Effector memory CD4-positive, alpha-beta T cell (primary cell): ENCODE results near the gene PCDHGA4.
"Not testable (repeated sequence)": the region's sequence is repeated elsewhere in the genome, so short reads cannot be mapped to it uniquely, and the experiment has no call there.

Experiments used
- DNase-seq, 3 donors: peaks; one replicate each; pipeline ENCODE4 v3.0.0-alpha.2; 2020
- H3K27ac ChIP-seq: 2 replicates; pipeline ENCODE4 v1.7.0; 2013; ENCODE audit warnings: mild to moderate bottlenecking, low read length, moderate library complexity; ENCODE audit not compliant: insufficient read depth, poor library complexity, severe bottlenecking
- H3K27me3 ChIP-seq: replicated peaks from 2 replicates; pipeline ENCODE4 v1.7.0; 2013; ENCODE audit warnings: mild to moderate bottlenecking, low read length; ENCODE audit not compliant: insufficient read depth, control insufficient read depth, poor library complexity, severe bottlenecking
- H3K36me3 ChIP-seq: 2 replicates; pipeline ENCODE4 v1.7.0; 2013; ENCODE audit warnings: mild to moderate bottlenecking, low read length, moderate library complexity; ENCODE audit not compliant: control insufficient read depth, insufficient read depth
- H3K4me1 ChIP-seq: 2 replicates; pipeline ENCODE4 v1.7.0; 2013; ENCODE audit warnings: low read length, mild to moderate bottlenecking; ENCODE audit not compliant: control insufficient read depth, insufficient read depth, poor library complexity, severe bottlenecking
- H3K4me3 ChIP-seq: 2 replicates; pipeline ENCODE4 v1.7.0; 2013; ENCODE audit warnings: low read length, low read depth, mild to moderate bottlenecking; ENCODE audit not compliant: insufficient read depth, poor library complexity, severe bottlenecking
- H3K9me3 ChIP-seq: 2 replicates; pipeline ENCODE4 v1.7.0; 2013; ENCODE audit warnings: mild to moderate bottlenecking, low read length, moderate library complexity; ENCODE audit not compliant: control insufficient read depth

The PCDHGA4 gene

DNA sequence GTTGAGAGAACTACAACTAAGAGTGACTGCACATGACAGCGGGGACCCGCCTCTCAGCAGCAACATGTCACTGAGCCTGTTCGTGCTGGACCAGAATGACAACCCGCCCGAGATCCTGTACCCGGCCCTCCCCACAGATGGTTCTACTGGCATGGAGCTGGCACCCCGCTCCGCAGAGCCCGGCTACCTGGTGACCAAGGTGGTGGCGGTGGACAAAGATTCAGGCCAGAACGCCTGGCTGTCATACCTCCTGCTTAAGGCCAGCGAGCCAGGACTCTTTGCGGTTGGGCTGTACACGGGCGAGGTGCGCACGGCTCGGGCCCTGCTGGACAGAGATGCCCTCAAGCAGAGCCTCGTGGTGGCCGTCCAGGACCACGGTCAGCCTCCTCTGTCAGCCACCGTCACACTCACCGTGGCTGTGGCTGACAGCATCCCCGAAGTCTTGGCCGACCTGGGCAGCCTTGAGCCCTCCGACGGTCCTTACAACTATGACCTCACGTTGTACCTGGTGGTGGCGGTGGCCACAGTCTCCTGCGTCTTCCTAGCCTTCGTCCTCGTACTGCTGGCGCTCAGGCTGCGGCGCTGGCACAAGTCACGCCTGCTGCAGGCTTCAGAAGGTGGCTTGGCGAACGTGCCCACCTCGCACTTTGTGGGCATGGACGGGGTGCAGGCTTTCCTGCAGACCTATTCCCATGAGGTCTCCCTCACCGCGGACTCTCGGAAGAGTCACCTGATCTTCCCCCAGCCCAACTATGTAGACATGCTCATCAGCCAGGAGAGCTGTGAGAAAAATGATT is 29.8 kb downstream of the PCDHGA4 start:
- Histone ChIP-seq H3K9me3 (peaks cover 9% of the 10 kb centered on the region), H3K27ac (no peak overlapping the region), H3K4me1 (no peaks in the 10 kb centered on the region), H3K4me3 (no peak overlapping the region), H3K27me3 (peaks cover 8% of the 10 kb centered on the region), H3K36me3 (no peaks in the 10 kb centered on the region)
- DNase-seq, result no peak

DNA sequence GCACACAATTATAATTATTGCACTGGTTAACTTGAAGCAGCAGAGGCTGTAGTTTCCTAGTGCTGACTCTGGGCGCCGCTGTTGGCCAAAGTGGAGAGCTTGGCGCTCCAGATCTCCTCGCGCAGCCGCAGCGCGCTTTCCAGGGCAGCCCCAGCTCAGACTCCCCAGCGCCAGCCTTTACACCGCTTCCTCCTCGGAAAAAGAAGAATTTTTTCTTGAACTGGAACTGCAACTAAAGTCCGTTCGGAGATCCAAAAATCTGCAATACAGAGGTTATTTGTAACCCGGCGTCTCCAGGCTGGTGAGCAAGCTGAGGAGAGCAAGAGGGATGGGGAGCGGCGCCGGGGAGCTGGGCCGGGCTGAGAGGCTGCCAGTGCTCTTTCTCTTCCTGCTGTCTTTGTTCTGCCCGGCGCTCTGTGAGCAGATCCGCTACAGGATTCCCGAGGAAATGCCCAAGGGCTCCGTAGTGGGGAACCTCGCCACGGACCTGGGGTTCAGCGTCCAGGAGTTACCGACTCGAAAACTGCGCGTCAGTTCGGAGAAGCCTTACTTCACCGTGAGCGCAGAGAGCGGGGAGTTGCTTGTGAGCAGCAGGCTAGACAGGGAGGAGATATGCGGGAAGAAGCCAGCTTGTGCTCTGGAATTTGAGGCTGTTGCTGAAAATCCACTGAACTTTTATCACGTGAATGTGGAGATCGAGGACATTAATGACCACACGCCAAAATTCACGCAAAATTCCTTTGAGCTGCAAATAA is 32.9 kb downstream of the PCDHGA4 start, which contains the start of gene PCDHGB4:
PCDHGB4 (plus strand) TSS at position 142 of the 755 bp plus-strand sequence; CDS start at position 329, 187 bp downstream.
- not testable (repeated sequence) for H3K9me3 ChIP-seq, H3K27ac ChIP-seq, H3K4me3 ChIP-seq, DNase-seq, H3K36me3 ChIP-seq, H3K27me3 ChIP-seq, H3K4me1 ChIP-seq

DNA sequence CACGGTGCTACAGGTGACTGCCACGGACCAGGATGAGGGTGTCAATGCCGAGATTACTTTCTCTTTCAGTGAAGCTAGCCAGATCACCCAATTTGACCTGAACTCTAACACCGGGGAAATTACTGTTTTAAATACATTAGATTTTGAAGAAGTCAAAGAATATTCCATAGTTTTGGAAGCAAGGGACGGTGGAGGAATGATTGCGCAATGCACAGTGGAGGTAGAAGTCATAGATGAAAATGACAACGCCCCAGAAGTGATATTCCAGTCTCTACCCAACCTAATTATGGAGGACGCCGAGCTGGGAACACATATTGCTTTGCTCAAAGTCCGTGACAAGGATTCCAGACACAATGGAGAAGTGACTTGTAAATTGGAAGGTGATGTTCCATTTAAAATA is 33.8 kb downstream of the PCDHGA4 start:
- DNase-seq, result no peak
- H3K36me3 ChIP-seq, result no peaks in the 10 kb centered on the region
- H3K4me3 ChIP-seq, result no peak overlapping the region
- H3K9me3 ChIP-seq, result peaks cover 9% of the 10 kb centered on the region
- H3K4me1 ChIP-seq, result no peaks in the 10 kb centered on the region
- H3K27ac ChIP-seq, result no peak overlapping the region
- peaks cover 8% of the 10 kb centered on the region for H3K27me3 ChIP-seq

DNA sequence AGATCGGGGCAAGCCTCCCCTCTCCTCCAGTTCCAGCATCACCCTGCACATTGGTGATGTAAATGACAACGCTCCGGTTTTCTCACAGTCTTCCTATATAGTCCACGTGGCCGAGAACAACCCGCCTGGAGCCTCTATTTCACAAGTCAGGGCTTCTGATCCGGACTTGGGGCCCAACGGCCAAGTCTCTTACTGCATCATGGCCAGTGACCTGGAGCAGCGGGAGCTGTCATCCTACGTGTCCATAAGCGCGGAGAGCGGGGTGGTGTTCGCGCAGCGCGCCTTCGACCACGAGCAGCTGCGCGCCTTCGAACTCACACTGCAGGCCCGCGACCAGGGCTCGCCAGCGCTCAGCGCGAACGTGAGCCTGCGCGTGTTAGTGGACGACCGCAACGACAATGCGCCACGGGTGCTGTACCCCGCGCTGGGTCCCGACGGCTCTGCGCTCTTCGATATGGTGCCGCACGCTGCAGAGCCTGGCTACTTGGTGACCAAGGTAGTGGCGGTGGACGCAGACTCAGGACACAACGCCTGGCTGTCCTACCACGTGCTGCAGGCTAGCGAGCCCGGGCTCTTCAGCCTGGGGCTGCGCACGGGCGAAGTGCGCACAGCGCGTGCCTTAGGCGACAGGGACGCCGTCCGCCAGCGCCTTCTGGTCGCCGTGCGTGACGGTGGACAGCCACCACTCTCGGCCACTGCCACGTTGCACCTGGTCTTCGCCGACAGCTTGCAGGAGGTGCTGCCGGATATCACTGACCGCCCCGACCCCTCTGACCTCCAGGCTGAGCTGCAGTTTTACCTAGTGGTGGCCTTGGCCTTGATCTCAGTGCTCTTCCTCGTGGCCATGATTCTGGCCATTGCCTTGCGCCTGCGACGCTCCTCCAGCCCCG is 34.6 kb downstream of the PCDHGA4 start:
- DNase-seq, result no peak
- no peaks in the 10 kb centered on the region for H3K36me3 ChIP-seq
- H3K27ac ChIP-seq, result no peak overlapping the region
- H3K4me3 ChIP-seq, result no peak overlapping the region
- peaks cover 9% of the 10 kb centered on the region for H3K9me3 ChIP-seq
- peaks cover 8% of the 10 kb centered on the region for H3K27me3 ChIP-seq
- H3K4me1 ChIP-seq, result no peaks in the 10 kb centered on the region

DNA sequence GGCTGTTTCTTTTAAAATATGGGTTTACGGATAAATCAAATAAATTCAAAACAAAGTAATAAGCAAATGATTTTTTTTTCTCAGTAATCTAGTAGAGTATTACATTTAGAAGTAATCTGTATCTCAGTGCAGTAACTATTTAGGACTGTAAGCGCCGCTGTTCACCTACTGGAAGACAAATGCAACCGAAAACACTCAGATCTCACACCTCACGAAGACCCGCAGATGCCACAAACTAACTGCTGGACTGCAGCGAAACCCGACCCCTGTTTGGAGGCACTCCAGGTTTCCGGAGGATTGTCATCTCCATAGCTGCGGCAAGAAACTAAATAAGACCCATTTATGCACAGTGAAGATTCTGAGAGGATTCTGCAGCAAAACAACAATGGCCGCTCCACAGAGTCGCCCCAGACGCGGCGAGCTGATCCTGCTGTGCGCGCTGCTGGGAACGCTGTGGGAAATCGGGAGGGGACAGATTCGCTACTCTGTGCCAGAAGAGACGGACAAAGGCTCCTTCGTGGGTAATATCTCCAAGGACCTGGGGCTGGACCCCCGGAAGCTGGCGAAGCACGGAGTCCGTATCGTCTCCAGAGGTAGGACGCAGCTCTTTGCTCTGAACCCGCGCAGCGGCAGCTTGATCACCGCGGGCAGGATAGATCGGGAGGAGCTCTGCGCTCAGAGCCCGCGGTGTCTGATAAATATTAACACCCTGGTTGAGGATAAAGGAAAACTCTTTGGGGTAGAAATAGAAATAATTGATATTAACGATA is 37.8 kb downstream of the PCDHGA4 start, which contains the start of gene PCDHGA8:
PCDHGA8 (plus strand) TSS at position 205 of the 770 bp plus-strand sequence; CDS start at position 386, 181 bp downstream.
- Histone ChIP-seq H3K27me3 (peaks cover 6% of the 10 kb centered on the region), H3K9me3 (peaks cover 9% of the 10 kb centered on the region), H3K27ac (no peak within 1 kb of the TSS), H3K4me1 (no peaks in the 10 kb centered on the region), H3K36me3 (no peaks in the 10 kb centered on the region), H3K4me3 (no peak within 1 kb of the TSS)
- DNase-seq, result no peak

DNA sequence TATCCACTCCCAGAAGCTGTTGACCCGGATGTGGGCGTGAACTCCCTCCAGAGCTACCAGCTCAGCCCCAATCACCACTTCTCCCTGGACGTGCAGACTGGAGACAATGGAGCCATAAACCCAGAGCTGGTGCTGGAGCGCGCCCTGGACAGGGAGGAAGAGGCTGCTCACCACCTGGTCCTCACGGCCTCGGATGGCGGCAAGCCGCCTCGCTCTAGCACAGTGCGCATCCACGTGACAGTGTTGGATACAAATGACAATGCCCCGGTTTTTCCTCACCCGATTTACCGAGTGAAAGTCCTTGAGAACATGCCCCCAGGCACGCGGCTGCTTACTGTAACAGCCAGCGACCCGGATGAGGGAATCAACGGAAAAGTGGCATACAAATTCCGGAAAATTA is 38.4 kb downstream of the PCDHGA4 start:
- Histone ChIP-seq H3K27ac (no peak overlapping the region), H3K4me3 (no peak overlapping the region), H3K27me3 (peaks cover 6% of the 10 kb centered on the region), H3K36me3 (no peaks in the 10 kb centered on the region), H3K4me1 (no peaks in the 10 kb centered on the region), H3K9me3 (peaks cover 9% of the 10 kb centered on the region)
- no peak for DNase-seq

DNA sequence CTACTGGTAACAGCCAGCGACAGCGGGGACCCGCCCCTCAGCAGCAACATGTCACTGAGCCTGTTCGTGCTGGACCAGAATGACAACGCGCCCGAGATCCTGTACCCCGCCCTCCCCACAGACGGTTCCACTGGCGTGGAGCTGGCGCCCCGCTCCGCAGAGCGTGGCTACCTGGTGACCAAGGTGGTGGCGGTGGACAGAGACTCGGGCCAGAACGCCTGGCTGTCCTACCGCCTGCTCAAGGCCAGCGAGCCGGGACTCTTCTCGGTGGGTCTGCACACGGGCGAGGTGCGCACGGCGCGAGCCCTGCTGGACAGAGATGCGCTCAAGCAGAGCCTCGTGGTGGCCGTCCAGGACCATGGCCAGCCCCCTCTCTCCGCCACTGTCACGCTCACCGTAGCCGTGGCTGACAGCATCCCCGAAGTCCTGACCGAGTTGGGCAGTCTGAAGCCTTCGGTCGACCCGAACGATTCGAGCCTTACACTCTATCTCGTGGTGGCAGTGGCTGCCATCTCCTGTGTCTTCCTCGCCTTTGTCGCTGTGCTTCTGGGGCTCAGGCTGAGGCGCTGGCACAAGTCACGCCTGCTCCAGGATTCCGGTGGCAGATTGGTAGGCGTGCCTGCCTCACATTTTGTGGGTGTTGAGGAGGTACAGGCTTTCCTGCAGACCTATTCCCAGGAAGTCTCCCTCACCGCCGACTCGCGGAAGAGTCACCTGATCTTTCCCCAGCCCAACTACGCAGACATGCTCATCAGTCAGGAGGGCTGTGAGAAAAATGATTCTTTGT is 39.8 kb downstream of the PCDHGA4 start:
- H3K36me3 ChIP-seq, H3K4me1 ChIP-seq, H3K4me3 ChIP-seq, DNase-seq, H3K9me3 ChIP-seq, H3K27ac ChIP-seq: not testable (repeated sequence)
- peaks cover 13% of the 10 kb centered on the region for H3K27me3 ChIP-seq

DNA sequence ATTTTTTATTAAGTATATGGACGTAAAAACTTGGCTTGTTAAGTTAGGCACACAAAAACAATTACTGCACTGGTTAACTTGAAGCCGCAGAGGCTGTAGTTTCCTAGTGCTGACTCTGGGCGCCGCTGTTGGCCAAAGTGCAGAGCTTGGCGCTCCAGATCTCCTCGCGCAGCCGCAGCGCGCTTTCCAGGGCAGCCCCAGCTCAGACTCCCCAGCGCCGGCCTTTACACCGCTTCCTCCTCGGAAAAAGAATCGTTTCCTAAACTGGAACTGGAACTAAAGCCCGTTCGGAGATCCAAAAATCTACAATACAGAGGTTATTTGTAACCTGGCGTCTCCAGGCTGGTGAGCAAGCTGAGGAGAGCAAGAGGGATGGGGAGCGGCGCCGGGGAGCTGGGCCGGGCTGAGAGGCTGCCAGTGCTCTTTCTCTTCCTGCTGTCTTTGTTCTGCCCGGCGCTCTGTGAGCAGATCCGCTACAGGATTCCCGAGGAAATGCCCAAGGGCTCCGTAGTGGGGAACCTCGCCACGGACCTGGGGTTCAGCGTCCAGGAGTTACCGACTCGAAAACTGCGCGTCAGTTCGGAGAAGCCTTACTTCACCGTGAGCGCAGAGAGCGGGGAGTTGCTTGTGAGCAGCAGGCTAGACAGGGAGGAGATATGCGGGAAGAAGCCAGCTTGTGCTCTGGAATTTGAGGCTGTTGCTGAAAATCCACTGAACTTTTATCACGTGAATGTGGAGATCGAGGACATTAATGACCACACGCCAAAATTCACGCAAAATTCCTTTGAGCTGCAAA is 43.1 kb downstream of the PCDHGA4 start, which contains the start of gene PCDHGB5:
PCDHGB5 (plus strand) TSS at position 192 of the 796 bp plus-strand sequence; CDS start at position 373, 181 bp downstream.
- not testable (repeated sequence) for H3K4me3 ChIP-seq, H3K4me1 ChIP-seq, DNase-seq, H3K9me3 ChIP-seq, H3K36me3 ChIP-seq, H3K27ac ChIP-seq
- H3K27me3 ChIP-seq, result peaks cover 16% of the 10 kb centered on the region
